GM12875 (cell line): ENCODE measurements around the gene CCDC122.

Experiments used
- H3K4me3 ChIP-seq: one replicate; pipeline ENCODE4 v1.5.1; 2011; ENCODE audit warnings: low read depth, low read length, control low read depth
- TF ChIP-seq, protein P1 (sequence below): IDR thresholded peaks from 2 replicates; pipeline ENCODE4 v1.5.1; 2011; ENCODE audit warnings: low read depth, mild to moderate bottlenecking, control low read depth, inconsistent platforms, low read length, moderate library complexity, borderline replicate concordance; ENCODE audit not compliant: insufficient read depth

The CCDC122 gene

DNA sequence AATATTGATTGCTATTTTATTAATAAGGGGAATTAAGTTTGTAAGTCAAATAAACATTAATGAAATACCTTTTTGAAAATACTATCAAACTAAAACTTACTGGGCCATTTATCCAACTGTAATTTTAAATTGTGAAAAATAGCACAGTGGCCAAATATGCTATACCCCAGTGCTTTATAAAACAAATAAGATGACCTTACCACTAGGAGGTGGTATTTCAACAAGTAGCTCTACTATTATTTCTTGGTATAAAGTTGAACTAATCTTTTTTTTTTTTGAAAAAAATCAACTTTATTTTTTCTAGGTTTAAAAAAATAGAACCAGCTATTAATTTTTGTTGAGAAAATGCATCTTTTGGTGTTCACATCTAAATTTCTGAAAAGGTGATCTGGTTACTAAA is 14.9 kb upstream of the CCDC122 start:
- TF ChIP-seq, protein P1, sequence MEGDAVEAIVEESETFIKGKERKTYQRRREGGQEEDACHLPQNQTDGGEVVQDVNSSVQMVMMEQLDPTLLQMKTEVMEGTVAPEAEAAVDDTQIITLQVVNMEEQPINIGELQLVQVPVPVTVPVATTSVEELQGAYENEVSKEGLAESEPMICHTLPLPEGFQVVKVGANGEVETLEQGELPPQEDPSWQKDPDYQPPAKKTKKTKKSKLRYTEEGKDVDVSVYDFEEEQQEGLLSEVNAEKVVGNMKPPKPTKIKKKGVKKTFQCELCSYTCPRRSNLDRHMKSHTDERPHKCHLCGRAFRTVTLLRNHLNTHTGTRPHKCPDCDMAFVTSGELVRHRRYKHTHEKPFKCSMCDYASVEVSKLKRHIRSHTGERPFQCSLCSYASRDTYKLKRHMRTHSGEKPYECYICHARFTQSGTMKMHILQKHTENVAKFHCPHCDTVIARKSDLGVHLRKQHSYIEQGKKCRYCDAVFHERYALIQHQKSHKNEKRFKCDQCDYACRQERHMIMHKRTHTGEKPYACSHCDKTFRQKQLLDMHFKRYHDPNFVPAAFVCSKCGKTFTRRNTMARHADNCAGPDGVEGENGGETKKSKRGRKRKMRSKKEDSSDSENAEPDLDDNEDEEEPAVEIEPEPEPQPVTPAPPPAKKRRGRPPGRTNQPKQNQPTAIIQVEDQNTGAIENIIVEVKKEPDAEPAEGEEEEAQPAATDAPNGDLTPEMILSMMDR: no peak
- no peak overlapping the region for H3K4me3 ChIP-seq

DNA sequence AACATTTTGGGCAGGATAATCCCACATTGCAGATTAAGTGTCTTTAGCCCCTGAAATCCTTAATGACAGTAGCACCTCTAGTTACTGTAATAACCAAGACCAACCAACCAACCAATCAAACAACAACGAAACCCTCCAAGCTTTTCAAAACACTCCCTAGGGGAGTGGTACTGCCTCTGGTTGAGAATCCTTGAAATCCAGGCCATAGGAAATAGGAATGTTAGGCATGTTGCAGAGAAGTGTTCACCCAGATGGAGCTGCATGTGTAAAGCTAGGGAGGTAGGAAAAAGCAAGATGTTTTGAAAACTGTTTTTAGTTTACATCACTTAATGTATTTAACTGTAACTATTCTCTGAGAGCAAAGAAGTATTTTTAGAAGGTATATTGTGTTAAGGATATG is 4.7 kb upstream of the CCDC122 start:
- TF ChIP-seq, protein P1: no peak

DNA sequence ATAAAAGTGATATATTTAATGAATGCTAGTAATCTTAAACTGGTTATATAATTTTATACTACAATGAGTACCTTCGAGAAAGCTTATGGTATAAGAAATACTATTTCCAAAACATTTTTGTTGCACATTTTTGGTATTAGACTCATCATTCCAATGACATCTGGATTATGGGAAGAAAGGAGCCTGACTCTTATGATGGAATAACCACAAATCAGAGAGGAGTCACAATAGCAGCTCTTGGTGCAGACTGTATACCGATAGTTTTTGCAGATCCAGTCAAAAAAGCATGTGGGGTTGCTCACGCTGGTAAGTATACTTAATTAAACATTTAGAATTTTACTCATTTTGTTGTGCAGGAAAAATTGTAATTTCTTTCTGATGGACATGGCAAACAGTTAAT is 4.1 kb upstream of the CCDC122 start:
- TF ChIP-seq, protein P1: no peak
- no peak overlapping the region for H3K4me3 ChIP-seq

More for the DNA sequence above, 4.7 kb upstream of the CCDC122 start:
- H3K4me3 ChIP-seq: no peak overlapping the region

DNA sequence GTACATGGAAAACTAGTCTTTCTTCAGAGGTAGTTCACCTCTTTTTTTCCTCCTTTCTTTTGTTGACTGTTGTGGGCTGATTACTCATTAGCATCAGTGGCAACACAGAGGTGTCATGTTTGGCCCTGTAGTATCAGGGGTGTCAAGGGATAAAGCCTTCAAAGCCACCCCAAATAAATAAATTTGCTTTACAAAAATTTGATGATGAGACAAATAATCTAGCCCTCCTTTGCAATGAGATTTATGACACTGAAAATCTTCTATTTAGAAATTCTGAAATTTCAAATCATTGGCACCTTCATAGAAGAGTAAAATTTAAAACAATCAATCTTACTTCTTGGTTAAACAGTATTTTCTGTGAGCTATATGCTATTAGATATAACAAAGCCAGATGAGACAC is 2.0 kb upstream of the CCDC122 start:
- TF ChIP-seq, protein P1: no peak
- no peak overlapping the region for H3K4me3 ChIP-seq

DNA sequence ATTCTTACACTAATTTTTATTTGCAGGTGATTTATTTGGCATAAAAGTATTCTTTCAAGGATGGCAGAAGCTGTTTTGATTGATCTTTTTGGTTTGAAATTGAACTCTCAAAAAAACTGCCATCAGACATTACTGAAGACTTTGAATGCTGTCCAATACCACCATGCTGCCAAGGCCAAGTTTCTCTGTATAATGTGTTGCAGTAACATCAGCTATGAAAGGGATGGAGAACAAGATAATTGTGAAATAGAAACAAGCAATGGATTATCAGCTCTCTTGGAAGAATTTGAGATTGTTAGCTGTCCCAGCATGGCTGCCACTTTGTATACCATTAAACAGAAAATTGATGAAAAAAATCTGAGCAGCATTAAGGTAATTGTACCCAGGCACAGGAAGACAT is 1.4 kb upstream of the CCDC122 start:
- TF ChIP-seq, protein P1: no peak
- no peak overlapping the region for H3K4me3 ChIP-seq

DNA sequence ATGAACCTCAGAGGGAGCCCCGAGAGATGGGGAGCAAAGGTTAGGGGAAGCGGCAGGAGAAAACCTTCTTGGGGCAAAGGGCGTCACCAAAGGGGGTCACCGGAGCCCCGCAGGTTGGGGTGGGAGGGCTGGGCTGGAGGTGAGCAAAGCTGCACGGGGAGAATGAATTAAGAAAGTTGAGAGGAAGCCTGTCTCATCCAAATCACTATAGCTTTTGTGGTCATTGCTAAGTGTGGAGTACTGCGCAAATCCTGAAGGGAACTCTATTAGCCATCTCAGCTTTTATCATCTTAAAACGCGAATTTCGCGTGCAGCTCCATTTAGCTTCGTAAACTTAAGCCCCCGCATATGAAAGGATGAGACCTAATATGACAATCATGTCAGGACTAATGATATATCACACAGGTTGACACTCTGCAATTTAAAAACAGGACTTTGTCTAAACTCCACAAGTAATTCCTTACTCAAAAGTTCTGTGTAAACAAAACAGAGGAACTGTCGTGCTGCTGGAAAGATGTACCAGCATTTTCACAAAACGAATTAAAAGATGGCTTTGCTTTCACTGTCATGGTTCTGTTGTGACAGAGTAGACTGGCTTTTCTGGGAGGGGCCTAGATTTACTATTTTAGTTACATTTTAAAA is 795 bp upstream of the CCDC122 start:
- TF ChIP-seq, protein P1: no peak
- H3K4me3 ChIP-seq: peak overlapping the region; percentile 87

DNA sequence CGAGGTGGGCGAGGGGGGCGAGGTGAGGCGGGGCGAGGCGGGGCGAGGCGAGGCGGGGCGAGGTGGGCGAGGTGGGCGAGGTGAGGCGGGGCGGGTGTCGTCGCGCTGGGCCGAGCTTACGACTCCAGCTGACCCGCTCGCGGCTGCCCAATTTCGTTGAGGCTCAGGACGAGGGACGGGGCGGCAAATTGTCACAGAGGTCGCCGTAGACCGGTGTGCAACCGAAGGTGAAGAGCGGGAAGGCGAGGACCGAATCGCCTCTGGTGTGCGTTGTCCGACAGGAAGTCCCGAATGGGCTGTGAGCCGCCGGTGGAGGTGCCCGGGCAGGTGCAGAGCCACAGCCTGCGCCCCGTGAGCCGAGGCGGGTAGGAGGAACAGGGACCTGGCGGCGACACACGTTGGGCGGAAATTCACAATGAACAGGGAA is 228 bp upstream of the CCDC122 start, which contains the start of gene LACC1:
LACC1 (plus strand) TSS at position 150 of the 427 bp plus-strand sequence. CDS start 1,082 bp downstream, outside the sequence.
- TF ChIP-seq, protein P1: no peak
- H3K4me3 ChIP-seq: peak within 1 kb of the TSS; percentile 87
